Osteocyte (in vitro differentiated cells): ENCODE data around the gene DUSP28. TPM values are rescaled to one million over a fixed set of nuclear protein-coding genes. Genes with fewer than 3 reads are reported as not detected.

Experiments used
- DNase-seq: peaks from one replicate; pipeline ENCODE4 v3.0.0; 2021; ENCODE audit warnings: mixed read lengths; ENCODE audit not compliant: unreplicated experiment; ENCODE audit errors: extremely low spot score
- H3K27ac Mint-ChIP-seq: one replicate; pipeline ENCODE4 v1.8.0; 2021; ENCODE audit warnings: mild to moderate bottlenecking, mixed read lengths; ENCODE audit not compliant: unreplicated experiment
- H3K27me3 Mint-ChIP-seq: one replicate; pipeline ENCODE4 v1.8.0; 2021; ENCODE audit warnings: mixed read lengths; ENCODE audit not compliant: unreplicated experiment
- H3K36me3 Mint-ChIP-seq: one replicate; pipeline ENCODE4 v1.8.0; 2021; ENCODE audit warnings: mixed read lengths; ENCODE audit not compliant: unreplicated experiment
- H3K4me1 Mint-ChIP-seq: one replicate; pipeline ENCODE4 v1.8.0; 2021; ENCODE audit warnings: mixed read lengths; ENCODE audit not compliant: unreplicated experiment
- H3K4me3 Mint-ChIP-seq: one replicate; pipeline ENCODE4 v1.8.0; 2021; ENCODE audit warnings: mild to moderate bottlenecking, moderate library complexity, mixed read lengths; ENCODE audit not compliant: unreplicated experiment
- H3K9me3 Mint-ChIP-seq: one replicate; pipeline ENCODE4 v1.8.0; 2021; ENCODE audit warnings: mixed read lengths; ENCODE audit not compliant: unreplicated experiment
- CTCF ChIP-seq: fragments of 200-600 bp; sonication (generic); IDR thresholded peaks from 2 replicates; pipeline ENCODE4 v1.5.0; 2021; ENCODE audit warnings: antibody characterized with exemption, mild to moderate bottlenecking, moderate library complexity
- long read RNA-seq: library from polyadenylated mRNA; unstranded; transcript quantifications from one replicate; pipeline ENCODE4 v2.0.0, GENCODE V29; 2021
- total RNA-seq: library from RNA; stranded (reverse); gene quantifications from 2 replicates; pipeline ENCODE4 v1.2.1, GENCODE V29; 2021

Gene DUSP28, protein sequence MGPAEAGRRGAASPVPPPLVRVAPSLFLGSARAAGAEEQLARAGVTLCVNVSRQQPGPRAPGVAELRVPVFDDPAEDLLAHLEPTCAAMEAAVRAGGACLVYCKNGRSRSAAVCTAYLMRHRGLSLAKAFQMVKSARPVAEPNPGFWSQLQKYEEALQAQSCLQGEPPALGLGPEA
- total RNA-seq = 3.8 and 5.9 TPM in 2 replicates
- long read RNA-seq, partial matches to known transcripts = 0 of 6 reads
- long read RNA-seq, other reads (novel, unspliced or antisense) = 3 of 6 reads

GRCh38 chr2:240560084-240560479 lies at the start of gene DUSP28:
Gene DUSP28 (plus strand): TSS chr2:240560357. CDS start chr2:240560685, 328 bp downstream.
- DNase-seq = peak; percentile 96
- H3K27me3 Mint-ChIP-seq = no peaks in the 10 kb centered on the region
- peak within 1 kb of the TSS; percentile 89 for H3K27ac Mint-ChIP-seq
- H3K4me1 Mint-ChIP-seq = peaks cover 36% of the 10 kb centered on the region
- no peaks in the 10 kb centered on the region for H3K9me3 Mint-ChIP-seq
- H3K4me3 Mint-ChIP-seq = peak within 1 kb of the TSS; percentile 74
- no peak for TF ChIP-seq CTCF
- no peaks in the 10 kb centered on the region for H3K36me3 Mint-ChIP-seq

GRCh38 chr2:240510513-240511210 lies 49.5 kb upstream of the DUSP28 start:
- peak; percentile 80 for DNase-seq
- no peak for TF ChIP-seq CTCF
- H3K4me3 Mint-ChIP-seq = no peak overlapping the region
- H3K36me3 Mint-ChIP-seq = peaks cover 15% of the 10 kb centered on the region
- no peak overlapping the region for H3K27ac Mint-ChIP-seq
- H3K9me3 Mint-ChIP-seq = no peaks in the 10 kb centered on the region
- no peaks in the 10 kb centered on the region for H3K27me3 Mint-ChIP-seq
- H3K4me1 Mint-ChIP-seq = peaks cover 5% of the 10 kb centered on the region

GRCh38 chr2:240511351-240512108 lies 48.6 kb upstream of the DUSP28 start:
- H3K4me1 Mint-ChIP-seq = peaks cover 5% of the 10 kb centered on the region
- H3K4me3 Mint-ChIP-seq = no peak overlapping the region
- TF ChIP-seq CTCF = no peak

GRCh38 chr2:240512109-240512485 lies 48.1 kb upstream of the DUSP28 start:
- no peaks in the 10 kb centered on the region for H3K27me3 Mint-ChIP-seq
- H3K4me1 Mint-ChIP-seq = peaks cover 5% of the 10 kb centered on the region
- no peak overlapping the region for H3K4me3 Mint-ChIP-seq
- H3K36me3 Mint-ChIP-seq = peaks cover 14% of the 10 kb centered on the region
- DNase-seq = peak; percentile 67
- TF ChIP-seq CTCF = no peak
- no peak overlapping the region for H3K27ac Mint-ChIP-seq
- H3K9me3 Mint-ChIP-seq = no peaks in the 10 kb centered on the region

More at GRCh38 chr2:240511351-240512108, 48.6 kb upstream of the DUSP28 start:
- Mint-ChIP-seq H3K9me3 (no peaks in the 10 kb centered on the region), H3K27ac (no peak overlapping the region), H3K27me3 (no peaks in the 10 kb centered on the region), H3K36me3 (peaks cover 14% of the 10 kb centered on the region)
- DNase-seq = peak; percentile 75
